A673 (cell line): ENCODE measurements around the gene HIGD1C. TPM values are rescaled to one million over a fixed set of nuclear protein-coding genes. Genes with fewer than 3 reads are reported as not detected.

ENCODE experiments used
- BruUV-seq: library from RNA; stranded (reverse); fragments of 400-500 nt; replicated peaks from 2 replicates; lab custom pipeline; 2021; lab: Mats Ljungman, UMichigan
- CTCF ChIA-PET: fragments of 300-600 bp; sonication (Branson Sonifier 250); formaldehyde crosslinking; loops from one replicate; lab custom pipeline; 2022; ENCODE audit warnings: antibody characterized with exemption; lab: Charles Lee
- POLR2A ChIA-PET: fragments of 300-600 bp; sonication (Branson Sonifier 250); formaldehyde crosslinking; loops from one replicate; lab custom pipeline; 2022; ENCODE audit warnings: antibody characterized with exemption; ENCODE audit not compliant: low non-redundant PET; lab: Charles Lee
- DNase-seq: peaks from one replicate; pipeline ENCODE4 v3.0.0-alpha.2; 2015; ENCODE audit warnings: low spot score
- H3K27ac ChIP-seq: fragments of 200-600 bp; sonication (generic); 2 replicates; pipeline ENCODE4 v1.5.1; 2016; ENCODE audit warnings: mixed run types, low read depth, mild to moderate bottlenecking, mixed read lengths, antibody characterized with exemption, low read length; ENCODE audit not compliant: poor library complexity, severe bottlenecking
- H3K27me3 ChIP-seq: fragments of 200-600 bp; sonication (generic); replicated peaks from 2 replicates; pipeline ENCODE4 v1.6.1; 2017; ENCODE audit warnings: mixed run types, low read depth, mild to moderate bottlenecking, mixed read lengths, antibody characterized with exemption, low read length; ENCODE audit not compliant: insufficient read depth, poor library complexity
- H3K36me3 ChIP-seq: fragments of 200-600 bp; sonication (generic); 2 replicates; pipeline ENCODE4 v1.6.1; 2016; ENCODE audit warnings: mixed run types, mild to moderate bottlenecking, mixed read lengths, antibody characterized with exemption, low read length; ENCODE audit not compliant: insufficient read depth, poor library complexity, severe bottlenecking
- H3K4me1 ChIP-seq: fragments of 200-600 bp; sonication (generic); 2 replicates; pipeline ENCODE4 v1.6.1; 2017; ENCODE audit warnings: mixed run types, mild to moderate bottlenecking, mixed read lengths, antibody characterized with exemption, low read length; ENCODE audit not compliant: insufficient read depth, poor library complexity, severe bottlenecking
- H3K4me3 ChIP-seq: fragments of 200-600 bp; sonication (generic); 2 replicates; pipeline ENCODE4 v1.5.1; 2016; ENCODE audit warnings: low read depth, mixed run types, mild to moderate bottlenecking, mixed read lengths, low read length; ENCODE audit not compliant: poor library complexity, severe bottlenecking
- H3K9me3 ChIP-seq: fragments of 200-600 bp; sonication (generic); 2 replicates; pipeline ENCODE4 v1.6.1; 2016; ENCODE audit warnings: mixed run types, low read depth, mild to moderate bottlenecking, mixed read lengths, antibody characterized with exemption, low read length; ENCODE audit not compliant: poor library complexity, severe bottlenecking
- CTCF ChIP-seq: fragments of 300-800, 200-600 bp; sonication (generic); conservative IDR thresholded peaks from 2 replicates; pipeline ENCODE4 v1.5.1; 2017; ENCODE audit warnings: low read depth, mild to moderate bottlenecking, antibody characterized with exemption, low read length, moderate library complexity, mixed read lengths
- EZH2 ChIP-seq: fragments of 200-600 bp; sonication (generic); IDR thresholded peaks from 2 replicates; pipeline ENCODE4 v1.6.1; 2017; ENCODE audit warnings: borderline replicate concordance, low read depth, mild to moderate bottlenecking, mixed read lengths, antibody characterized with exemption, low read length; ENCODE audit not compliant: poor library complexity, severe bottlenecking
- intact Hi-C: fragments of 100-400 bp; cut with micrococcal nuclease; formaldehyde crosslinking; loops from one replicate; pipeline ENCODE4 v1.10.0; 2022; ENCODE audit not compliant: unreplicated experiment
- total RNA-seq: library from RNA; stranded (reverse); gene quantifications from 2 replicates; pipeline ENCODE4 v1.2.3, GENCODE V29; 2021

Gene HIGD1C
- total RNA-seq, 1 experiment from 2014 or later: not detected

- H3K4me1 ChIP-seq: peaks cover 12% of the 10 kb centered on the region
- no peaks in the 10 kb centered on the region for H3K9me3 ChIP-seq
- CTCF ChIA-PET: no interaction called here
- H3K27me3 ChIP-seq: no peaks in the 10 kb centered on the region
- H3K36me3 ChIP-seq: peaks cover 16% of the 10 kb centered on the region
- no peak for DNase-seq
- H3K4me3 ChIP-seq: no peak overlapping the region
- POLR2A ChIA-PET: no interaction called here
- H3K27ac ChIP-seq: no peak overlapping the region
- no TSS peak for BruUV-seq
- TF ChIP-seq CTCF: no peak
- TF ChIP-seq EZH2: no peak
- intact Hi-C loops: no loop called here
Observed at GRCh38 chr12:51004504-51004903, 52.2 kb downstream of the HIGD1C start.

DNA sequence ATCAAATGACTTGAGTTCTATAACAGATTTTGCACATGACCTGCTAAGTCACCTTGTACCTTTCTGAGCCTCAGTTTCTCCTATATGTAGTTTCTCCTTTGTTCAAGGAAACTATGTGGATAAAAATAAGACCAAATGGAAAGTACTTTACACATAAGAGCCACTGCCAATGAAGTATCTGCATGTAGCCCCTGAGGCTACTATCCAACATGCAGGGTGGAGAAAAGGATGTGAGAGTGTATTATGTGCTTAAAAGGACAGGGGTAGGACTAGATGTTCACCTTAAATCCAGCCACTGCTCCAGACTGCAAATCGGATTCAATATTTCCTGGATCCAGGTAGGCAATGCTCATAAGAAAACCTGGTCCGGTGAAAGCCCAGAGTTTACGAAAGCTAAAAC is 52.7 kb downstream of the HIGD1C start:
- H3K36me3 ChIP-seq: peaks cover 16% of the 10 kb centered on the region
- ChIA-PET CTCF (no interaction called here), POLR2A (no interaction called here)
- no peaks in the 10 kb centered on the region for H3K9me3 ChIP-seq
- BruUV-seq: no TSS peak
- intact Hi-C loops: no loop called here
- no peaks in the 10 kb centered on the region for H3K27me3 ChIP-seq
- H3K27ac ChIP-seq: no peak overlapping the region
- DNase-seq: no peak
- TF ChIP-seq EZH2: no peak
- TF ChIP-seq CTCF: no peak
- H3K4me1 ChIP-seq: peaks cover 14% of the 10 kb centered on the region
- H3K4me3 ChIP-seq: no peak overlapping the region

DNA sequence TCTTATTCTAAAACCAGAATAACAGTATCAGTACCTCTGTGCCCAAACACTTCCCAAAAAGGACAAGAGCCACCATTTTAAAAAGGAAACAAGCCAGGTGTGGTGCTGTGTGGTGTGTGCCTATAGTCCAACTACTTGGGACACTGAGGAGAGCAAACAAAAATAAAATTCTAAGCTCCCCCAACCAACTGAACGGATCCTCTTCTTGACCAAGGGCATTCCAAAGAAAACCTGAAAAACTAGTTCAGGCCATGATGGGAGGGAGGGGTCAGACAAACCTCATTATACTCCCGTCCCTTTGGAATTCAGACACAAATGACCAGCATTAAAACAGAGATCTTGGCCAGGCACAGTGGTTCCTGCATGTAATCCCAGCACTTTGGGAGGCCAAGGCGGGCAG is 53.3 kb downstream of the HIGD1C start:
- peaks cover 16% of the 10 kb centered on the region for H3K36me3 ChIP-seq
- ChIA-PET CTCF (no interaction called here), POLR2A (no interaction called here)
- BruUV-seq: no TSS peak
- H3K27me3 ChIP-seq: no peaks in the 10 kb centered on the region
- intact Hi-C loops: no loop called here
- DNase-seq: no peak
- H3K4me1 ChIP-seq: peaks cover 18% of the 10 kb centered on the region
- no peak for TF ChIP-seq CTCF
- no peak for TF ChIP-seq EZH2
- no peak overlapping the region for H3K4me3 ChIP-seq
- no peaks in the 10 kb centered on the region for H3K9me3 ChIP-seq
- no peak overlapping the region for H3K27ac ChIP-seq
